Activated naive CD8-positive, alpha-beta T cell treated with anti-CD3 and anti-CD28 coated beads, Interleukin-2, amount 50 U/mL, for 24 hours (primary cell): ENCODE data around the gene CCDC149.

Source experiments
- ATAC-seq: fragments of 150-1000 bp; cut with Tn5 transposase; one replicate; pipeline ENCODE4 v1.10.0; 2021
- DNase-seq: peaks from one replicate; pipeline ENCODE4 v3.0.0; 2021
- H3K27ac Mint-ChIP-seq: one replicate; pipeline ENCODE4 v1.8.0; 2021; ENCODE audit warnings: mild to moderate bottlenecking, mixed read lengths
- H3K27me3 Mint-ChIP-seq: one replicate; pipeline ENCODE4 v1.8.0; 2021; ENCODE audit warnings: mixed read lengths
- H3K36me3 Mint-ChIP-seq: one replicate; pipeline ENCODE4 v1.8.0; 2021; ENCODE audit warnings: low read depth, mixed read lengths
- H3K4me1 Mint-ChIP-seq: one replicate; pipeline ENCODE4 v1.8.0; 2021; ENCODE audit warnings: mixed read lengths
- H3K4me3 Mint-ChIP-seq: one replicate; pipeline ENCODE4 v1.8.0; 2021; ENCODE audit warnings: mild to moderate bottlenecking, moderate library complexity, mixed read lengths
- H3K9me3 Mint-ChIP-seq: one replicate; pipeline ENCODE4 v1.8.0; 2021; ENCODE audit warnings: mixed read lengths

CCDC149 gene

GRCh38 chr4:24800325-24800895, 112.4 kb downstream of the CCDC149 start:
- H3K27me3 Mint-ChIP-seq: peaks cover 41% of the 10 kb centered on the region
- H3K4me1 Mint-ChIP-seq: no peaks in the 10 kb centered on the region
- H3K36me3 Mint-ChIP-seq: no peaks in the 10 kb centered on the region
- H3K9me3 Mint-ChIP-seq: no peaks in the 10 kb centered on the region
- no peak overlapping the region for H3K27ac Mint-ChIP-seq
- DNase-seq (no peak), ATAC-seq (no peak)
- no peak overlapping the region for H3K4me3 Mint-ChIP-seq

GRCh38 chr4:24799544-24800324, 113.1 kb downstream of the CCDC149 start:
- Mint-ChIP-seq H3K9me3 (no peaks in the 10 kb centered on the region), H3K27me3 (peaks cover 43% of the 10 kb centered on the region), H3K4me1 (no peaks in the 10 kb centered on the region), H3K27ac (no peak overlapping the region), H3K4me3 (no peak overlapping the region), H3K36me3 (no peaks in the 10 kb centered on the region)
- DNase-seq: no peak
- ATAC-seq: peak; percentile 20

DNA sequence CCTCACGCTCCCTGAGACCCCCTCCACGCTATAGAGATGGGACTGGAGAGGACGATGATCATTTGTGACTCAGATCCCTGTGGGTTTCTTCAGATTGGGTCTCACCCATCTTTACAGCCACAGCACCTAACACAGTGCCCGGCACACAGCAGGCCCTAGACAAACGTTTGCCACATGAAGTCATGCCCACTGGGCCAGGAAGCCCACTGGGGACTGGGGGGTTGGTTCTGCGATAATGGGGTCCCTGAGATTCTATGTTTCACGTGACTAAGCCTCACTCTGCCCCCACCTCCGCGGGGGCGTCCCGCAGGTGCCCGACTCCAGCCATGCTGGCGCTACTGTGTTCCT, 113.7 kb downstream of the CCDC149 start:
- no peak overlapping the region for H3K4me3 Mint-ChIP-seq
- no peaks in the 10 kb centered on the region for H3K9me3 Mint-ChIP-seq
- H3K36me3 Mint-ChIP-seq: no peaks in the 10 kb centered on the region
- no peak overlapping the region for H3K27ac Mint-ChIP-seq
- peaks cover 43% of the 10 kb centered on the region for H3K27me3 Mint-ChIP-seq
- ATAC-seq (no peak), DNase-seq (no peak)
- no peaks in the 10 kb centered on the region for H3K4me1 Mint-ChIP-seq

DNA sequence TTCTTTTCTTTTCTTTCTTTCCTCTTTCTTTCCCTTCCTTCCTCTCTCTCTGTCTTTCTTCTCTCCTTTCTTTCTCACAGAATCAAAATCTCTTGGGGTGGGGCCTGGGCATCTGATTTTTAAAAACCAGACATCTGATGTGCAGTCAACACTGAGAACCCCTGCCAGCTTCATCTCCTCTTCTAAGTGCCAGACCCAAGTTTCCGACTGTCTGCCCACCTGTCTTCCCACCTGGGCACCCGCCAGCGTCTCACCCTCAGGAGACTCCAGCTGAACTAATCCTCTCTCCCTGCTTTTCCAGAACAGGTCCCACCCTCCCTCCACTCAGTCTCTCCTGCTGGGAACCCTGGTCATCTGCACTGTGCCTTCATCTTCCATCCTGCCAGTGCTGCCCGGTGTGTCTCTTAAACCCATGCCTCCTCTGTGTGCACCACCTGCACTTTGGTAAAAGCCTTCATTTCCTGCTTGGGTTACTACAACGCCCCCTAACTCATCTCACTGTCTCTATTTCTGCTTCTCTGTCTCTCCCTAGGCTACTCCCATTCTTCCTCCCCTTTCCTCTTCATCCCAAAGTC, 114.7 kb downstream of the CCDC149 start:
- Mint-ChIP-seq H3K27ac (no peak overlapping the region), H3K36me3 (no peaks in the 10 kb centered on the region), H3K9me3 (no peaks in the 10 kb centered on the region), H3K27me3 (peaks cover 43% of the 10 kb centered on the region), H3K4me3 (no peak overlapping the region), H3K4me1 (no peaks in the 10 kb centered on the region)
- ATAC-seq (no peak), DNase-seq (no peak)

DNA sequence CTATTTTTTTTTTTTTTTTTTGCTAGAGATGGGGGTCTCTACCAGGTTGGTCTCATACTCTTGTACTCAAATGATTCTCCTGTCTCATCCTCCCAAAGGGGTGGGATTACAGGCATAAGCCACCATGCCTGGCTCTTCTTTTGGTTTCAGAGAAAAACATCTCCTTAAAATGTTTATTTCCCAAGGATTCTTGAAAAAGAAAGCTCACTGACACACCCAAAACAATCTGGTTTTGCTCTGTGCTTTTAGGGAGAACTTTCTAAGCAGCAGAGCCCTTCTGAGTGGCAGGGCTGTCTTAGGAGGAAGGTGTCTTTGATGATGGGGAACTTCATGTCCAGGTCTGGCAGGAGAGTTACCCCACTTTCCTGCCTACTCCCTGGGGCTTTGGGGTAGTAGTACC, 116.2 kb downstream of the CCDC149 start:
- ATAC-seq (no peak), DNase-seq (no peak)
- H3K27me3 Mint-ChIP-seq: peaks cover 33% of the 10 kb centered on the region
- H3K4me3 Mint-ChIP-seq: no peak overlapping the region
- H3K9me3 Mint-ChIP-seq: no peaks in the 10 kb centered on the region
- no peaks in the 10 kb centered on the region for H3K36me3 Mint-ChIP-seq
- H3K4me1 Mint-ChIP-seq: no peaks in the 10 kb centered on the region
- no peak overlapping the region for H3K27ac Mint-ChIP-seq

- ATAC-seq: no peak
- Mint-ChIP-seq H3K9me3 (no peaks in the 10 kb centered on the region), H3K4me3 (no peak overlapping the region), H3K4me1 (no peaks in the 10 kb centered on the region), H3K36me3 (no peaks in the 10 kb centered on the region), H3K27me3 (peaks cover 26% of the 10 kb centered on the region), H3K27ac (no peak overlapping the region)
- no peak for DNase-seq
These were observed 117.0 kb downstream of the CCDC149 start for GRCh38 chr4:24795666-24796381.

DNA sequence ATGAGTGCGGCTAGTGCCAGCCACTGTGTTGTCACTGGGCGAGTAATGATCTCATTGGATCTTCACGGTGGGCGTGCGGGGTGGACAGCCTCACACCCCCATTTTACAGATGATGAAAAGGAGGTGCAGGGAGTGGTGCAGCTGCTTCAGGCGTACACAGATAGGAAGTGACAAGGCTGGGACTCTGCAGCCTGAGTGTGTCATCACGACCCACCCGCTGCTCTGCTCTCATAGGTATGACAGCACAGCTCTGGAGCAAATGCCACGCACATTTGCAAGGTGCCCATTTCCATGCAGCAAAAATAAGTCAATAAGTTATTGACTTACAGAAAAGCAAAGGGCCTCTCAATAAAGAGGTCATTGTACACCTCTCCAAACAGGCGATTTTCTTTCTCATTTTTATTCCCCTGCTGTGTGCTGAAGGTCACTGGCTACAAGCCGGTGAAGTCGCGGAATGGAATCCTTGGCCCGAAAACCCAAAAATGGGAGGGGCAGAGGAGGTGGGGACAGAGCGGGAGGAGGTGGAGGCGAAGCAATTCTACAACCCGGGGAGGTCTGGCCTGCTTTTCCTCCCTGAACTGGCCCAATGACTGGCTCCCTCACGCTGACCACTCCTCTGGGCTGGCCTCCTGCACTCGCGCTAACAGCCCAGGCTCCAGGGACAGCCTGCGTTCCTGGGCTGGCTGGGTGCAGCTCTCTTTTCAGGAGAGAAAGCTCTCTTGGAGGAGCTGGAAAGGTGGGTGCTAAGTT, 117.8 kb downstream of the CCDC149 start, which contains the start of gene SOD3:
Gene SOD3, plus strand, starts transcription at position 658 of the 750 bp plus-strand sequence. CDS start 3,949 bp downstream, outside the sequence.
- H3K27me3 Mint-ChIP-seq: peaks cover 22% of the 10 kb centered on the region

DNA sequence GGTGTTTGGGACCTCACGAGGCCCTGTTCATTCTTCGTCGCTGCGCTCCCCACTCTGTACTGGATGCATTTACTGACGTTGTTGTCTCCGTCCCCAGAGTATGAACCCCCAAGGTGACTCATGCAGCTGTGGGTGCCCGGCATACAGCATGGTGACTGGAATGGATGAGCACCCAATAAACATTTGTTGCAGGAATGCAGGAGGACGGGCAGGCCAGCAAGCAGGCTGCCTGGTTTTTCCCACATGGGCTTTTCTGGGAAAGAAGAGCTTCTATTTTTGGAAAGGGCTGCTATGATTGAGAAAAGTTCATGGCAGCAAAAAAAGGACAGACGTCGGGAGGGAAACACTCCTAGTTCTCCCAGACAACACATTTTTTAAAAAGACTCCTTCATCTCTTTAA, 118.4 kb downstream of the CCDC149 start:
- DNase-seq: no peak
- no peak overlapping the region for H3K27ac Mint-ChIP-seq

More for the DNA sequence above, 117.8 kb downstream of the CCDC149 start, which contains the start of gene SOD3:
- no peaks in the 10 kb centered on the region for H3K9me3 Mint-ChIP-seq
- H3K4me3 Mint-ChIP-seq: no peak within 1 kb of the TSS
- ATAC-seq: no peak
- no peak for DNase-seq
- no peaks in the 10 kb centered on the region for H3K4me1 Mint-ChIP-seq
- no peaks in the 10 kb centered on the region for H3K36me3 Mint-ChIP-seq
- H3K27ac Mint-ChIP-seq: no peak within 1 kb of the TSS

GRCh38 chr4:24794051-24794450, 118.8 kb downstream of the CCDC149 start:
- no peak for ATAC-seq

More for the DNA sequence above, 118.4 kb downstream of the CCDC149 start:
- ATAC-seq: no peak
- Mint-ChIP-seq H3K9me3 (no peaks in the 10 kb centered on the region), H3K4me1 (no peaks in the 10 kb centered on the region), H3K36me3 (no peaks in the 10 kb centered on the region), H3K4me3 (no peak overlapping the region), H3K27me3 (peaks cover 22% of the 10 kb centered on the region)

GRCh38 chr4:24793219-24794005, 119.4 kb downstream of the CCDC149 start:
- H3K9me3 Mint-ChIP-seq: peaks cover 4% of the 10 kb centered on the region
- no peak overlapping the region for H3K27ac Mint-ChIP-seq
- no peak for DNase-seq
- no peaks in the 10 kb centered on the region for H3K36me3 Mint-ChIP-seq
- no peaks in the 10 kb centered on the region for H3K4me1 Mint-ChIP-seq
- H3K27me3 Mint-ChIP-seq: peaks cover 14% of the 10 kb centered on the region
- H3K4me3 Mint-ChIP-seq: no peak overlapping the region
- no peak for ATAC-seq

More at GRCh38 chr4:24794051-24794450, 118.8 kb downstream of the CCDC149 start:
- Mint-ChIP-seq H3K4me3 (no peak overlapping the region), H3K36me3 (no peaks in the 10 kb centered on the region), H3K9me3 (no peaks in the 10 kb centered on the region), H3K4me1 (no peaks in the 10 kb centered on the region), H3K27me3 (peaks cover 20% of the 10 kb centered on the region), H3K27ac (no peak overlapping the region)
- no peak for DNase-seq

- Mint-ChIP-seq H3K27ac (no peak overlapping the region), H3K27me3 (peaks cover 6% of the 10 kb centered on the region), H3K9me3 (peaks cover 8% of the 10 kb centered on the region), H3K4me3 (no peak overlapping the region), H3K4me1 (no peaks in the 10 kb centered on the region), H3K36me3 (no peaks in the 10 kb centered on the region)
- ATAC-seq (no peak), DNase-seq (no peak)
These were observed 120.3 kb downstream of the CCDC149 start for GRCh38 chr4:24792552-24792951.

- H3K27ac Mint-ChIP-seq: no peak overlapping the region
- H3K4me3 Mint-ChIP-seq: no peak overlapping the region
- H3K4me1 Mint-ChIP-seq: no peaks in the 10 kb centered on the region
- DNase-seq (no peak), ATAC-seq (no peak)
- peaks cover 6% of the 10 kb centered on the region for H3K27me3 Mint-ChIP-seq
- no peaks in the 10 kb centered on the region for H3K36me3 Mint-ChIP-seq
- peaks cover 8% of the 10 kb centered on the region for H3K9me3 Mint-ChIP-seq
These were observed 121.8 kb downstream of the CCDC149 start for GRCh38 chr4:24791043-24791442.

DNA sequence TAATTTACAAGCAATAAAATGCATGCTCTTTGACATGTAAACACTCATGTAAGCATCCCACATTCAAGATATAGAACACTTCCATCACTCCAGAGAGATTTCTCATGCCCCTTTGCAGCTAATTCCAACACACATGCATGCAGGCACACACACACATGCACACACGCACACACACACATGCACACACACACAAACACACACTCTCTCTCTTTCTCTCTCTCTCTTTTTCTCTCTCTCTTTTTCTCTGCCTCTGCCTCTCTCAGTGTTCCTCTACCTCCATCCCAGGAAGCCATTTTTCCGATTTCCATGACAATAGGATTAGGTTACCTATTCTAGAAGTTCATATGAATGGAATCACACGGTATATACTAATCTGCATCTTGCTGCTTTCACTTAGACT, 129.3 kb downstream of the CCDC149 start:
- ATAC-seq (no peak), DNase-seq (no peak)
- no peak overlapping the region for H3K4me3 Mint-ChIP-seq
- H3K27ac Mint-ChIP-seq: no peak overlapping the region
- H3K27me3 Mint-ChIP-seq: peaks cover 3% of the 10 kb centered on the region
- no peaks in the 10 kb centered on the region for H3K36me3 Mint-ChIP-seq
- peaks cover 9% of the 10 kb centered on the region for H3K9me3 Mint-ChIP-seq
- H3K4me1 Mint-ChIP-seq: no peaks in the 10 kb centered on the region
